Esophagus (tissue), 2 donors: ENCODE measurements around the gene WDR76. TPM values are rescaled to one million over a fixed set of nuclear protein-coding genes. Genes with fewer than 3 reads are reported as not detected.
"Not testable (repeated sequence)": the region's sequence is repeated elsewhere in the genome, so short reads cannot be mapped to it uniquely, and the experiment has no call there.

Experiments
- H3K27ac ChIP-seq, 2 donors: one replicate each; pipeline ENCODE4 v1.5.1; 2013; ENCODE audit warnings: low read depth in 2 of 2, mild to moderate bottlenecking in 2 of 2, inconsistent platforms in 1 of 2, low read length in 1 of 2, moderate library complexity in 1 of 2
- H3K27me3 ChIP-seq, 2 donors: one replicate each; pipeline ENCODE4 v1.6.1; 2013; ENCODE audit warnings: low read length in 2 of 2, control low read depth in 1 of 2, mild to moderate bottlenecking in 1 of 2; ENCODE audit not compliant: insufficient read depth in 2 of 2, control insufficient read depth in 1 of 2
- H3K36me3 ChIP-seq, 2 donors: one replicate each; pipeline ENCODE4 v1.6.1; 2013; ENCODE audit warnings: low read length in 1 of 2; ENCODE audit not compliant: control insufficient read depth in 2 of 2, insufficient read depth in 2 of 2
- H3K4me1 ChIP-seq, 2 donors: one replicate each; pipeline ENCODE4 v1.6.1; 2013; ENCODE audit warnings: low read length in 1 of 2; ENCODE audit not compliant: control insufficient read depth in 2 of 2, insufficient read depth in 2 of 2
- H3K4me3 ChIP-seq, 2 donors: one replicate each; pipeline ENCODE4 v1.5.1; 2013; ENCODE audit warnings: low read length in 2 of 2, mild to moderate bottlenecking in 2 of 2, low read depth in 1 of 2, moderate library complexity in 1 of 2
- H3K9me3 ChIP-seq, 2 donors: one replicate each; pipeline ENCODE4 v1.6.1; 2013; ENCODE audit warnings: mild to moderate bottlenecking in 2 of 2, low read depth in 1 of 2, low read length in 1 of 2, moderate library complexity in 1 of 2; ENCODE audit not compliant: control insufficient read depth in 2 of 2, insufficient read depth in 1 of 2
- WGBS, 2 donors: extraction: QIAGEN DNeasy Blood & Tissue Kit; methylation state at CpG; one replicate each; pipeline ENCODE4 v1.1.7; 2013; 5-methylcytosine and 5-hydroxymethylcytosine counted together
- polyA plus RNA-seq, 2 donors: library from polyadenylated mRNA; stranded (reverse); fragments of 200-250 nt; gene quantifications; one replicate each; pipeline ENCODE4 v1.2.3, GENCODE V29; 2013
- donor health status: healthy with polysubstance abuse.
- donor health status: Bipolar disorder and iron deficiency.

WDR76 gene
- polyA plus RNA-seq, 2 donors: 2.5 to 5.0 TPM

DNA sequence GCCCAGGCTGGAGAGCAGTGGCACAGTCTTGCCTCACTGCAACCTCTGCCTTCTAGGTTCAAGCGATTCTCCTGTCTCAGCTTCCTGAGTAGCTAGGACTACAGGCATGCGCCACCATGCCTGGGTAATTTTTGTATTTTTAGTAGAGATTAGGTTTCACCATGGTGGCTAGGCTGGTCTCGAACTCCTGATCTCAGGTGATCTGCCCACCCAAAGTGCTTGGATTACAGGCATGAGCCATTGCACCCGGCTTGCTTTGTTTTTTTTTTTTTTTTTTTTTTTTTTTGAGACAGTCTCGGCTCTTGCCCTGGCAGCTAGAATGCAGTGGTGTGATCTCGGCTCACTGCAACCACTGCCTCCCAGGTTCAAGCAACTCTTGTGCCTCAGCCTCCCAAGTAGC is 5.7 kb downstream of the WDR76 start:
- 94 to 96% methylated on average over 6 of the region's 6 CpGs for WGBS, 2 donors
- H3K27me3 ChIP-seq, H3K4me3 ChIP-seq, H3K27ac ChIP-seq, H3K4me1 ChIP-seq, H3K9me3 ChIP-seq, H3K36me3 ChIP-seq: not testable (repeated sequence)

DNA sequence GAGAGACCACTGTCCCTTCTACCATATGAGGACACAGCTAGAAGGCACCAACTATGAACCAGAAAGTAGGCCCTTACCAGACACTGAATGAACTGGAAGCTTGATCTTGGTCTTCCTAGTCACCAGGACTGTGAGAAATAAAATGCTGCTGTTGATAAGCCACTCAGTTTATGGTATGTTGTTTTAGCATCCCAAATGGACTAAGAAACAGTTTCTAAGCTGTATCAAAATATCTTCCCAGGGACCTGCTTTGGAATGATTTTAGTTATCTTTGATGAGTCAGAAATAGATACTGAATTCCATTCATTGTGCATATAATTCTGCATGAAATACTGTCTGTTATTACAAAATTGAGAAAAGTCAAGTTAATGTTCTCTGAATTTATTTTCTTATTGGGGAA is 18.6 kb downstream of the WDR76 start:
- Histone ChIP-seq H3K4me3 (no peak overlapping the region), H3K27ac (no peak overlapping the region), H3K9me3 (no peaks in the 10 kb centered on the region), H3K36me3 (peaks cover 0 to 3% of the 10 kb centered on the region in 2 donors), H3K27me3 (no peaks in the 10 kb centered on the region), H3K4me1 (no peaks in the 10 kb centered on the region)

DNA sequence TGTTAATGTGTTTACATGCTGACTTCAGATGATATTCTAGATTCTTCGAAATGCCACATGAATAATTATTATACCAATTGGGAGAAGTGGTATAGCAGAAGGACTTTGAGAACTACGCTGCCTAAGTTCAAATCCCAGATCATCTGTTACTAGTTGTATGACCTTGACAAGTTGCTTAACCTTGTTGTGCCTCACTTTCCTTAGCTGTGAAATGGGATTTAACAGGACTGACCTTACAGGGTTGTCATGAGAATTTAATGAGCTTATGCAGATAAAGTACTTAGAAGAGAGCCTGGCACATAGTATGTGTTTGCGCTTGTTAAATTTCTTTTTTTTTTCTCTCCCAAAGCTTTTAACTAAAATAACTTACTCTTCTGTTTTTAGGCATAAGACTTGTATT is 24.4 kb downstream of the WDR76 start:
- no peak overlapping the region for H3K27ac ChIP-seq
- H3K9me3 ChIP-seq: no peaks in the 10 kb centered on the region
- no peaks in the 10 kb centered on the region for H3K4me1 ChIP-seq
- H3K36me3 ChIP-seq: peaks cover 0 to 3% of the 10 kb centered on the region in 2 donors
- no peak overlapping the region for H3K4me3 ChIP-seq
- WGBS, 2 donors: 97% methylated on average over 3 of the region's 3 CpGs
- H3K27me3 ChIP-seq: no peaks in the 10 kb centered on the region

- Histone ChIP-seq H3K27me3 (no peaks in the 10 kb centered on the region), H3K36me3 (peaks cover 0 to 3% of the 10 kb centered on the region in 2 donors), H3K27ac (no peak overlapping the region), H3K4me1 (no peaks in the 10 kb centered on the region), H3K9me3 (no peaks in the 10 kb centered on the region), H3K4me3 (no peak overlapping the region)
- 97 to 98% methylated on average over 4 of the region's 4 CpGs for WGBS, 2 donors
Measured at GRCh38 chr15:43852607-43853006, 25.8 kb downstream of the WDR76 start.

DNA sequence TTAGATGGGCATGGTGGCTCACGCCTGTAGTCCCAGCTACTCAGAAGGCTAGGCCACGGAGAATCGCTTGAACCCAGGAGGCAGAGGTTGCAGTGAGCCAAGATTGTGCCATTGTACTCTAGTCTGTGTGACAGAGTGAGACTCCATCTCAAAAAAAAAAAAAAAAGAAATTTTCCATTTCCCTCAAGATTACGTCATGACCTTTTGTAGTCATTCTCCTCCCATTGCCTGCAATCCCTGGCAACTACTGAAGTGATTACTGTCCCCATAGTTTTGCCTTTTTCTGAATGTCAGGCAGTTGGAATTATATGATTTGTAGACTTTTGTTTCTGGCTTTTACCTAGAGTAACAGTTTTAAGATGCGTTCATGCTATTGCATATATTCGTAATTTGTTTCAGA is 28.0 kb downstream of the WDR76 start:
- 93 to 95% methylated on average over 6 of the region's 6 CpGs for WGBS, 2 donors
- Histone ChIP-seq H3K27ac (no peak overlapping the region), H3K4me3 (no peak overlapping the region), H3K4me1 (no peaks in the 10 kb centered on the region), H3K27me3 (no peaks in the 10 kb centered on the region), H3K36me3 (peaks cover 0 to 3% of the 10 kb centered on the region in 2 donors), H3K9me3 (no peaks in the 10 kb centered on the region)

GRCh38 chr15:43859546-43859945 is 32.7 kb downstream of the WDR76 start:
- no peaks in the 10 kb centered on the region for H3K27me3 ChIP-seq
- WGBS, 2 donors: 58 to 69% methylated on average over 4 of the region's 4 CpGs
- H3K9me3 ChIP-seq: no peaks in the 10 kb centered on the region
- H3K27ac ChIP-seq: no peak overlapping the region
- H3K4me1 ChIP-seq: no peaks in the 10 kb centered on the region
- peaks cover 0 to 2% of the 10 kb centered on the region in 2 donors for H3K36me3 ChIP-seq
- no peak overlapping the region for H3K4me3 ChIP-seq

DNA sequence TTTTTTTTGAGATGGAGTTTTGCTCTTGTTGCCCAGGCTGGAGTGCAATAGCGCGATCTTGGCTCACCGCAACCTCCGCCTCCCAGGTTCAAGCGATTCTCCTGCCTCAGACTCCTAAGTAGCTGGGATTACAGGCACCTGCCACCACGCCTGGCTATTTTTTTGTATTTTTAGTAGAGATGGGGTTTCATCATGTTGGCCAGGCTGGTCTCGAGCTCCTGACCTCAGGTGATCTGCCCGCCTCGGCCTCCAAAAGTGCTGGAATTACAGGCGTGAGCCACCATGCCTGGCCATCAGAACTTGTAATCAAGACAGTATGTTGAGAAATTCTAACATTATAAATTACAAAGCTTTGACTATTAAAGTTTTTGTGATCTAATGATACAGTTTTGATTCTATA is 39.8 kb downstream of the WDR76 start:
- H3K27me3 ChIP-seq, H3K4me3 ChIP-seq, H3K9me3 ChIP-seq, H3K4me1 ChIP-seq, H3K36me3 ChIP-seq, H3K27ac ChIP-seq: not testable (repeated sequence)
- 96 to 99% methylated on average over 9 to 10 of the region's 10 CpGs for WGBS, 2 donors

GRCh38 chr15:43867096-43867495 is 40.3 kb downstream of the WDR76 start:
- H3K27me3 ChIP-seq: no peaks in the 10 kb centered on the region
- H3K36me3 ChIP-seq: no peaks in the 10 kb centered on the region
- H3K9me3 ChIP-seq: no peaks in the 10 kb centered on the region
- H3K27ac ChIP-seq: no peak overlapping the region
- no peak overlapping the region for H3K4me3 ChIP-seq
- H3K4me1 ChIP-seq: no peaks in the 10 kb centered on the region
- 86 to 91% methylated on average over 5 of the region's 5 CpGs for WGBS, 2 donors

GRCh38 chr15:43868406-43868805 is 41.6 kb downstream of the WDR76 start:
- no peaks in the 10 kb centered on the region for H3K36me3 ChIP-seq
- no peaks in the 10 kb centered on the region for H3K4me1 ChIP-seq
- no peaks in the 10 kb centered on the region for H3K27me3 ChIP-seq
- H3K9me3 ChIP-seq: no peaks in the 10 kb centered on the region
- H3K27ac ChIP-seq: no peak overlapping the region
- WGBS, 2 donors: 80 to 83% methylated on average over 2 of the region's 2 CpGs
- H3K4me3 ChIP-seq: no peak overlapping the region

GRCh38 chr15:43871835-43872234 is 45.0 kb downstream of the WDR76 start:
- H3K27me3 ChIP-seq: no peaks in the 10 kb centered on the region
- H3K9me3 ChIP-seq: no peaks in the 10 kb centered on the region
- H3K27ac ChIP-seq: no peak overlapping the region
- no peaks in the 10 kb centered on the region for H3K4me1 ChIP-seq
- H3K4me3 ChIP-seq: no peak overlapping the region
- H3K36me3 ChIP-seq: peaks cover 0 to 2% of the 10 kb centered on the region in 2 donors
- WGBS, 2 donors: 93 to 95% methylated on average over 2 of the region's 2 CpGs
